H1 (cell line): ENCODE measurements around the gene PRRC2C. TPM values are rescaled to one million over a fixed set of nuclear protein-coding genes. Genes with fewer than 3 reads are reported as not detected.

ENCODE experiments used
- CTCF ChIA-PET: fragments of 300-600 bp; sonication (Branson Sonifier 250); formaldehyde crosslinking; loops from one replicate; lab custom pipeline; 2021; ENCODE audit not compliant: partially characterized antibody; lab: Charles Lee
- POLR2A ChIA-PET: fragments of 300-600 bp; sonication (Branson Sonifier 250); formaldehyde crosslinking; loops from one replicate; lab custom pipeline; 2021; ENCODE audit warnings: inconsistent platforms; ENCODE audit not compliant: partially characterized antibody; lab: Charles Lee
- DNase-seq, 2 experiments: peaks; one replicate each; pipeline versions ENCODE4 v3.0.0 to v3.0.0-alpha.2; 2010 to 2022; ENCODE audit warnings: low spot score in 2 of 2, low read depth in 1 of 2, mixed read lengths in 1 of 2
- FAIRE-seq: peaks from 2 replicates; lab custom pipeline; 2011; peaks lifted over from hg19 to GRCh38; lab: Jason Lieb, UNC
- H2AFZ ChIP-seq: 2 replicates; pipeline ENCODE4 v1.8.1; 2012; ENCODE audit warnings: low read length, inconsistent platforms
- H2AK5ac ChIP-seq: 2 replicates; pipeline ENCODE4 v1.6.1; 2013; ENCODE audit warnings: low read depth, low read length
- H2BK120ac ChIP-seq: replicated peaks from 2 replicates; pipeline ENCODE3; 2013; ENCODE audit warnings: low read depth, low read length, inconsistent platforms
- H2BK12ac ChIP-seq: 2 replicates; pipeline ENCODE4 v1.6.1; 2013; ENCODE audit warnings: low read depth, low read length
- H2BK15ac ChIP-seq: 2 replicates; pipeline ENCODE4 v1.6.1; 2013; ENCODE audit warnings: low read length
- H2BK20ac ChIP-seq: 2 replicates; pipeline ENCODE4 v1.6.1; 2013; ENCODE audit warnings: low read length
- H2BK5ac ChIP-seq: 2 replicates; pipeline ENCODE4 v1.6.1; 2013; ENCODE audit warnings: low read depth, low read length
- H3K14ac ChIP-seq: 2 replicates; pipeline ENCODE4 v1.6.1; 2013; ENCODE audit warnings: inconsistent platforms; ENCODE audit not compliant: insufficient read length
- H3K18ac ChIP-seq: 2 replicates; pipeline ENCODE4 v1.6.1; 2013; ENCODE audit warnings: low read length; ENCODE audit errors: extremely low read depth
- H3K23ac ChIP-seq: 2 replicates; pipeline ENCODE4 v1.6.1; 2013; ENCODE audit warnings: inconsistent platforms; ENCODE audit not compliant: insufficient read length
- H3K23me2 ChIP-seq: 2 replicates; pipeline ENCODE4 v1.6.1; 2013; ENCODE audit warnings: low read depth, low read length
- H3K27ac ChIP-seq: 2 replicates; pipeline ENCODE4 v1.6.1; 2011; ENCODE audit warnings: low read depth, low read length, inconsistent platforms
- H3K27me3 ChIP-seq, 4 experiments: replicated peaks in 1 of 4; 1 replicate in 1 of 4; 2 replicates in 3 of 4; pipeline versions ENCODE4 v1.6.1 to v1.8.1; 2011 to 2013; ENCODE audit warnings: low read length in 3 of 4, mild to moderate bottlenecking in 3 of 4, inconsistent platforms in 2 of 4, mixed read lengths in 2 of 4, moderate library complexity in 1 of 4; ENCODE audit not compliant: control insufficient read depth in 3 of 4, insufficient read depth in 3 of 4; ENCODE audit errors: extremely low read depth in 1 of 4
- H3K36me3 ChIP-seq, 4 experiments: 2 replicates each; pipeline versions ENCODE4 v1.6.1 to v1.8.1; 2011 to 2013; ENCODE audit warnings: mild to moderate bottlenecking in 4 of 4, low read length in 3 of 4, moderate library complexity in 2 of 4, control low read depth in 1 of 4, inconsistent platforms in 1 of 4; ENCODE audit not compliant: insufficient read depth in 4 of 4, control insufficient read depth in 2 of 4
- H3K4ac ChIP-seq: replicated peaks from 2 replicates; pipeline ENCODE3; 2013; ENCODE audit warnings: low read length, low read depth, mixed read lengths, inconsistent platforms; ENCODE audit not compliant: insufficient read length
- H3K4me1 ChIP-seq, 4 experiments: replicated peaks in 1 of 4; 1 replicate in 1 of 4; 2 replicates in 3 of 4; pipeline versions ENCODE4 v1.6.1 to v1.8.1; 2011 to 2013; ENCODE audit warnings: low read length in 3 of 4, inconsistent platforms in 2 of 4, mixed read lengths in 1 of 4; ENCODE audit not compliant: insufficient read depth in 4 of 4, control insufficient read depth in 3 of 4
- H3K4me2 ChIP-seq, 2 experiments: 2 replicates each; pipeline versions ENCODE4 v1.6.1 to v1.8.1; 2011 to 2013; ENCODE audit warnings: low read depth in 2 of 2, low read length in 2 of 2, control low read depth in 1 of 2, inconsistent platforms in 1 of 2, mild to moderate bottlenecking in 1 of 2; ENCODE audit not compliant: insufficient read depth in 1 of 2
- H3K4me3 ChIP-seq, 4 experiments: fragments of 200-600, 300-600 bp in 1 of 4; sonication (generic), shearing (Covaris generic), sonication (Bioruptor Twin) in 1 of 4; 2 replicates each; pipeline versions ENCODE4 v1.5.1 to v1.8.1; 2011 to 2016; ENCODE audit warnings: low read length in 4 of 4, low read depth in 3 of 4, control low read depth in 2 of 4, inconsistent platforms in 2 of 4, mild to moderate bottlenecking in 2 of 4, mixed read lengths in 1 of 4, moderate library complexity in 1 of 4; ENCODE audit not compliant: insufficient read depth in 2 of 4; ENCODE audit errors: extremely low read depth in 1 of 4
- H3K56ac ChIP-seq: replicated peaks from 2 replicates; pipeline ENCODE3; 2013; ENCODE audit warnings: low read depth, mild to moderate bottlenecking, mixed read lengths, low read length, inconsistent platforms; ENCODE audit not compliant: insufficient read length
- H3K79me1 ChIP-seq: 2 replicates; pipeline ENCODE4 v1.6.1; 2013; ENCODE audit warnings: low read depth, low read length, control low read depth
- H3K79me2 ChIP-seq, 2 experiments: 2 replicates each; pipeline versions ENCODE4 v1.6.1 to v1.8.1; 2012 to 2013; ENCODE audit warnings: low read length in 2 of 2, mild to moderate bottlenecking in 2 of 2, inconsistent platforms in 1 of 2; ENCODE audit not compliant: insufficient read depth in 2 of 2, control insufficient read depth in 1 of 2
- H3K9ac ChIP-seq, 4 experiments: replicated peaks in 1 of 4; 1 replicate in 1 of 4; 2 replicates in 3 of 4; pipeline versions ENCODE4 v1.6.1 to v1.8.1; 2011 to 2013; ENCODE audit warnings: low read depth in 3 of 4, low read length in 3 of 4, control low read depth in 2 of 4, mild to moderate bottlenecking in 2 of 4, moderate library complexity in 2 of 4, inconsistent platforms in 1 of 4; ENCODE audit errors: extremely low read depth in 1 of 4
- H3K9me3 ChIP-seq, 2 experiments: 2 replicates each; pipeline versions ENCODE4 v1.6.1 to v1.8.1; 2012 to 2013; ENCODE audit warnings: mild to moderate bottlenecking in 2 of 2, moderate library complexity in 2 of 2, control low read depth in 1 of 2, inconsistent platforms in 1 of 2, low read depth in 1 of 2, low read length in 1 of 2, mixed read lengths in 1 of 2; ENCODE audit not compliant: insufficient read depth in 2 of 2
- H4K20me1 ChIP-seq, 2 experiments: replicated peaks in 1 of 2; 2 replicates each; pipeline versions ENCODE3 to v1.8.1; 2011 to 2013; ENCODE audit warnings: inconsistent platforms in 2 of 2, low read length in 2 of 2, mild to moderate bottlenecking in 1 of 2; ENCODE audit not compliant: insufficient read depth in 2 of 2, control insufficient read depth in 1 of 2
- H4K5ac ChIP-seq: 2 replicates; pipeline ENCODE4 v1.6.1; 2013; ENCODE audit warnings: low read length, low read depth, mixed read lengths, inconsistent platforms; ENCODE audit not compliant: insufficient read length
- H4K8ac ChIP-seq: 2 replicates; pipeline ENCODE4 v1.8.0; 2013; ENCODE audit warnings: mild to moderate bottlenecking, moderate library complexity, low read length, inconsistent platforms; ENCODE audit not compliant: insufficient read depth; ENCODE audit errors: extremely low read depth
- H4K91ac ChIP-seq: replicated peaks from 2 replicates; pipeline ENCODE3; 2013; ENCODE audit warnings: low read length, mixed read lengths, inconsistent platforms; ENCODE audit not compliant: insufficient read length
- ASH2L ChIP-seq: fragments of 200-600, 300-600 bp; sonication (generic); IDR thresholded peaks from one replicate; pipeline ENCODE4 v1.7.1; 2017; ENCODE audit warnings: low read length
- CBX5 ChIP-seq: fragments of 300-800, 300-1000 bp; sonication (generic); IDR thresholded peaks from 2 replicates; pipeline ENCODE4 v1.7.1; 2016; ENCODE audit warnings: antibody characterized with exemption, low read length, low read depth
- CHD2 ChIP-seq: IDR thresholded peaks from 2 replicates; pipeline ENCODE4 v1.6.1; 2012; ENCODE audit warnings: low read length, improper control_type of control experiment
- CTBP2 ChIP-seq: IDR thresholded peaks from 2 replicates; pipeline ENCODE4 v1.7.0; 2011; ENCODE audit warnings: borderline replicate concordance, mild to moderate bottlenecking, moderate library complexity, mixed read lengths, low read length; ENCODE audit not compliant: insufficient read depth, insufficient read length
- PHF8 ChIP-seq: fragments of 200-600 bp; sonication (generic); conservative IDR thresholded peaks from 2 replicates; pipeline ENCODE4 v1.7.1; 2012; ENCODE audit warnings: low read depth, mild to moderate bottlenecking, inconsistent platforms, low read length, moderate library complexity
- RAD21 ChIP-seq, 2 experiments: IDR thresholded peaks in 1 of 2; conservative IDR thresholded peaks in 1 of 2; 2 replicates each; pipeline ENCODE4 v1.6.1; 2011; ENCODE audit warnings: low read depth in 2 of 2, low read length in 2 of 2, improper control_type of control experiment in 1 of 2, inconsistent platforms in 1 of 2, mild to moderate bottlenecking in 1 of 2, moderate library complexity in 1 of 2
- SIRT6 ChIP-seq: IDR thresholded peaks from one replicate; pipeline ENCODE4 v1.7.1; 2012; ENCODE audit warnings: low read length, inconsistent platforms
- SRF ChIP-seq: IDR thresholded peaks from 2 replicates; pipeline ENCODE4 v1.6.1; 2011; ENCODE audit warnings: mild to moderate bottlenecking, low read depth, low read length, moderate library complexity
- TAF7 ChIP-seq: optimal IDR thresholded peaks from 2 replicates; pipeline ENCODE3; 2011; ENCODE audit warnings: low read depth, mild to moderate bottlenecking, inconsistent platforms, low read length, moderate library complexity, borderline replicate concordance
- TCF12 ChIP-seq: IDR thresholded peaks from 2 replicates; pipeline ENCODE4 v1.6.1; 2011; ENCODE audit warnings: low read depth, mild to moderate bottlenecking, low read length
- WGBS, 2 experiments: shearing (Covaris generic) in 1 of 2; methylation state at CpG; one replicate each; pipeline versions ENCODE4 v1.1.6 to v1.1.7; 2013 to 2015; ENCODE audit warnings: low lambda C conversion rate in 2 of 2, mixed read lengths in 2 of 2, inconsistent platforms in 1 of 2, low coverage in 1 of 2, missing lambda C conversion rate in 1 of 2; ENCODE audit not compliant: insufficient replicate concordance in 2 of 2, insufficient coverage in 1 of 2, insufficient read length in 1 of 2; ENCODE audit errors: extremely low coverage in 1 of 2, missing lambda C conversion rate in 1 of 2; 5-methylcytosine and 5-hydroxymethylcytosine counted together
- polyA plus RNA-seq, 7 experiments: library from polyadenylated mRNA; depleted of rRNA in 3 of 7; stranded (reverse) in 5 of 7; unstranded in 2 of 7; fragments of >200 nt in 5 of 7; fragments of 200-250 nt in 2 of 7; gene quantifications; 1 replicate in 5 of 7; 2 replicates in 1 of 7; 4 replicates in 1 of 7; pipeline versions ENCODE4 v1.2.1 to v1.2.3, GENCODE V29; 2011 to 2013; ENCODE audit warnings: missing spikeins in 2 of 7, mixed read lengths in 2 of 7
- total RNA-seq: library from RNA; stranded (reverse); fragmentation: NEBNext Ultra II Directional; extraction: Animal tissue kit (Norgen Biotek cat#: 25700); gene quantifications from 2 replicates; pipeline ENCODE4 v1.2.1, GENCODE V29; 2021
- TF ChIP-seq, protein P1 (sequence below): IDR thresholded peaks from 2 replicates; pipeline ENCODE4 v1.6.1; 2011; ENCODE audit warnings: low read depth, mild to moderate bottlenecking, low read length; ENCODE audit not compliant: insufficient read depth

The PRRC2C gene
- total and polyA plus RNA-seq, 2 of the 8 experiments (the other 6 are each of a cell fraction or from before 2014, with no cell fraction given): 125 to 264 TPM

DNA sequence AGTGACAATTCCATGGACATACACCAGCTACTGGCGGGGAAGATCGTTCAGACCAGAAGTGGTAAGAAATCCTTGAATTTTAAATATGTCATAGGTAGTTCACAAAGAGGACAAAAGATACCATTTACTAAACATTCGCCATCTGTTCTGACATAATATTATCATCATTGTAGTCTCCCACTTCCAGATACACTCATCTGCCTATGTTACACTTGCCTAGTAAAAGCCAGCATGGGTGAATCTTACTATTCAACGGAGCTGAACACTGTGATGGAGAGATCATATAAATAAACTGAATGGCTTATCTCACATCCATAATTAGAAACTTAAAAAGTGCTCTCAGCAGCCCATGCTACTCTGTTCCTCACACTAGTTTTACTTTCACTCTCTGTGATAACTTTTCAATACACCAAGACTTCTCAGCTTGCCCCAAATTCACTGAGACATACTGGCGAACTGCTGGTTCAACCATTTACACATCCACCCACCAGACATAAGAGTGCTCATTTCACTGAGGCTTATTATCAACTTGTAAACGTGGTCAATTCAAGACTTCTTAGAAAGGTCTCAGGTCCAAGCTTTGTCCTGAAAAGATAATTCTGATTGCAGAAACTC is 463 bp upstream of the PRRC2C start:
- Histone ChIP-seq H3K4ac (no peak overlapping the region), H3K56ac (no peak overlapping the region), H3K23ac (no peak overlapping the region), H2BK20ac (no peak overlapping the region), H2BK5ac (peak overlapping the region; percentile 49; the same call in 1 of the 2 replicates), H3K36me3 (no peaks in the 10 kb centered on the region; a peak in 1 of 8 replicates), H4K20me1 (peaks cover 2 to 28% of the 10 kb centered on the region in 2 experiments), H4K8ac (no peak overlapping the region), H2BK120ac (no peak overlapping the region), H3K4me1 (peaks cover 0 to 4% (median 0%) of the 10 kb centered on the region in 4 experiments; a peak in 3 of 7 replicates), H3K23me2 (peaks cover 5% of the 10 kb centered on the region; the same call in 1 of the 2 replicates), H3K79me1 (no peaks in the 10 kb centered on the region), H3K4me2 (peak overlapping the region; percentile 27 to 75), H4K91ac (peak overlapping the region; percentile 63), H3K9me3 (no peaks in the 10 kb centered on the region), H3K27me3 (no peaks in the 10 kb centered on the region), H3K27ac (peak overlapping the region; percentile 76; the same call in 1 of the 2 replicates), H4K5ac (peak overlapping the region; percentile 82), H2BK15ac (no peak overlapping the region), H3K14ac (no peak overlapping the region), H2BK12ac (peak overlapping the region; percentile 3; the same call in 1 of the 2 replicates), H3K18ac (peak overlapping the region; percentile 48; the same call in 1 of the 2 replicates), H2AFZ (peak overlapping the region; percentile 97), H3K79me2 (peaks cover 36 to 45% of the 10 kb centered on the region in 2 experiments), H3K9ac (peak overlapping the region in 3 of 4 experiments; percentile 68 to 96 (median 96); a peak in 6 of 7 replicates), H3K4me3 (peak overlapping the region in 2 of 4 experiments; percentile 25 to 88; a peak in 4 of 8 replicates), H2AK5ac (no peak overlapping the region)
- 58% methylated on average over 6 of the region's 6 CpGs; no CpG with 5 or more reads in 1 of the 2 experiments for WGBS, 2 experiments
- ChIA-PET POLR2A (interaction anchor here (0.5 to 4.0 kb wide), 12 partner anchors 9 to 170 kb away, joined by 3 to 27 read pairs (median 5); no protein-coding TSS in a partner anchor), CTCF (interaction anchor here (0.7 to 2.6 kb wide), 27 partner anchors 9 to 518 kb away, joined by 3 to 18 read pairs (median 4); no protein-coding TSS in a partner anchor)
- no peak for FAIRE-seq
- peak in 1 of 2 experiments; percentile 52 for DNase-seq
- TF ChIP-seq RAD21 (IDR thresholded peaks at IDR 0.05 in 1 of 2, conservative IDR thresholded peaks at IDR 0.05 in 1 of 2; ENCODE audit: low read depth in 2 of 2, low read length in 2 of 2) (no peak), TAF7 (no peak), PHF8 (no peak), CBX5 (no peak), TCF12 (no peak), SIRT6 (no peak), ASH2L (no peak), CHD2 (no peak), SRF (no peak), CTBP2 (no peak)
- TF ChIP-seq, protein P1, sequence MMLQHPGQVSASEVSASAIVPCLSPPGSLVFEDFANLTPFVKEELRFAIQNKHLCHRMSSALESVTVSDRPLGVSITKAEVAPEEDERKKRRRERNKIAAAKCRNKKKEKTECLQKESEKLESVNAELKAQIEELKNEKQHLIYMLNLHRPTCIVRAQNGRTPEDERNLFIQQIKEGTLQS: no peak
